Stimulated activated CD4-positive, alpha-beta T cell treated with anti-CD3 and anti-CD28 coated beads, Interleukin-12 subunit alpha, Interleukin-12 subunit beta, amount 100 ng/mL, for 4 hours (primary cell): ENCODE results near the gene TJP1.
"Not testable (repeated sequence)": the region's sequence is repeated elsewhere in the genome, so short reads cannot be mapped to it uniquely, and the experiment has no call there.

Source experiments
- DNase-seq: peaks from one replicate; pipeline ENCODE4 v3.0.0-alpha.2; 2020

TJP1 gene

GRCh38 chr15:29678504-29679034 lies 143.7 kb downstream of the TJP1 start:
- DNase-seq: no peak

GRCh38 chr15:29677871-29678461 lies 144.3 kb downstream of the TJP1 start:
- DNase-seq: no peak

GRCh38 chr15:29677455-29677854 lies 144.8 kb downstream of the TJP1 start:
- DNase-seq: no peak

- DNase-seq: no peak
Measured at GRCh38 chr15:29676961-29677402, 145.3 kb downstream of the TJP1 start.

GRCh38 chr15:29676374-29676960 lies 145.8 kb downstream of the TJP1 start:
- DNase-seq: not testable (repeated sequence)

- no peak for DNase-seq
Measured at GRCh38 chr15:29675791-29676301, 146.4 kb downstream of the TJP1 start.

- DNase-seq: no peak
Measured at GRCh38 chr15:29674661-29675533, 147.4 kb downstream of the TJP1 start.

GRCh38 chr15:29672923-29673809 lies 149.1 kb downstream of the TJP1 start:
- DNase-seq: no peak

GRCh38 chr15:29672446-29672845 lies 149.8 kb downstream of the TJP1 start:
- no peak for DNase-seq

GRCh38 chr15:29672046-29672445 lies 150.2 kb downstream of the TJP1 start:
- not testable (repeated sequence) for DNase-seq

- no peak for DNase-seq
Measured at GRCh38 chr15:29670998-29671981, 151.0 kb downstream of the TJP1 start.

- DNase-seq: no peak
Measured at GRCh38 chr15:29670266-29670665, 152.0 kb downstream of the TJP1 start.

GRCh38 chr15:29669823-29670222 lies 152.4 kb downstream of the TJP1 start:
- DNase-seq: no peak

- DNase-seq: no peak
Measured at GRCh38 chr15:29668120-29668602, 154.1 kb downstream of the TJP1 start.

- no peak for DNase-seq
Measured at GRCh38 chr15:29666241-29666640, 156.0 kb downstream of the TJP1 start.

GRCh38 chr15:29665444-29666003 lies 156.7 kb downstream of the TJP1 start:
- DNase-seq: no peak

- DNase-seq: no peak
Measured at GRCh38 chr15:29664406-29664805, 157.9 kb downstream of the TJP1 start.

- not testable (repeated sequence) for DNase-seq
Measured at GRCh38 chr15:29657476-29657817, 164.8 kb downstream of the TJP1 start.

- DNase-seq: no peak
Measured at GRCh38 chr15:29656636-29657475, 165.4 kb downstream of the TJP1 start.

GRCh38 chr15:29652595-29652994 lies 169.7 kb downstream of the TJP1 start:
- DNase-seq: no peak
